DOHH2 (cell line): ENCODE results near the gene RALGPS2.

Experiments
- H3F3A ChIP-seq: fragments of 200-600 bp; sonication (generic), shearing (Covaris generic); 2 replicates; pipeline ENCODE4 v1.6.0; 2016; ENCODE audit warnings: antibody characterized with exemption, mild to moderate bottlenecking; ENCODE audit not compliant: control insufficient read depth, insufficient read depth
- H3K27ac ChIP-seq: fragments of 200-600 bp; sonication (generic); 2 replicates; pipeline ENCODE4 v1.5.1; 2014; ENCODE audit warnings: low read depth, mild to moderate bottlenecking, low read length, moderate library complexity
- H3K27me3 ChIP-seq: fragments of 200-600 bp; sonication (generic); 2 replicates; pipeline ENCODE4 v1.6.1; 2014; ENCODE audit warnings: mild to moderate bottlenecking, low read length, mixed read lengths; ENCODE audit not compliant: control insufficient read depth
- H3K36me3 ChIP-seq: fragments of 200-600 bp; sonication (generic); 2 replicates; pipeline ENCODE4 v1.6.1; 2014; ENCODE audit warnings: mild to moderate bottlenecking, low read length, moderate library complexity, mixed read lengths; ENCODE audit not compliant: control insufficient read depth
- H3K4me1 ChIP-seq: fragments of 200-600 bp; sonication (generic); 2 replicates; pipeline ENCODE4 v1.6.1; 2014; ENCODE audit warnings: mild to moderate bottlenecking, low read length, mixed read lengths; ENCODE audit not compliant: control insufficient read depth
- H3K4me2 ChIP-seq: fragments of 200-600 bp; sonication (generic); 2 replicates; pipeline ENCODE4 v1.6.0; 2014; ENCODE audit warnings: mild to moderate bottlenecking, low read length, moderate library complexity
- H3K4me3 ChIP-seq: fragments of 200-600 bp; sonication (generic); 2 replicates; pipeline ENCODE4 v1.5.1; 2014; ENCODE audit warnings: mild to moderate bottlenecking, low read length, mixed read lengths
- H3K79me2 ChIP-seq: fragments of 200-600 bp; sonication (generic); 2 replicates; pipeline ENCODE4 v1.6.1; 2014; ENCODE audit warnings: mild to moderate bottlenecking, low read length, mixed read lengths; ENCODE audit not compliant: control insufficient read depth
- H3K9me2 ChIP-seq: fragments of 200-600 bp; sonication (generic); replicated peaks from 2 replicates; pipeline ENCODE4 v1.6.1; 2014; ENCODE audit warnings: mild to moderate bottlenecking, low read length, mixed read lengths; ENCODE audit not compliant: control insufficient read depth
- H3K9me3 ChIP-seq: fragments of 200-600 bp; sonication (generic); 2 replicates; pipeline ENCODE4 v1.6.1; 2014; ENCODE audit warnings: antibody characterized with exemption, low read length, mixed read lengths; ENCODE audit not compliant: control insufficient read depth, insufficient read depth
- H4K20me1 ChIP-seq: fragments of 200-600 bp; sonication (generic); 2 replicates; pipeline ENCODE4 v1.6.0; 2014; ENCODE audit warnings: low read depth, mild to moderate bottlenecking, antibody characterized with exemption, low read length, moderate library complexity; ENCODE audit not compliant: control insufficient read depth, insufficient read depth
- EZH2phosphoT487 ChIP-seq: fragments of 200-600 bp; sonication (generic); IDR thresholded peaks from 2 replicates; pipeline ENCODE4 v1.6.1; 2017; ENCODE audit warnings: borderline replicate concordance, mild to moderate bottlenecking, antibody characterized with exemption, low read length, moderate library complexity, mixed read lengths
- TF ChIP-seq, protein P1 (sequence below): fragments of 200-600 bp; sonication (generic); IDR thresholded peaks from one replicate; pipeline ENCODE4 v1.5.1; 2014; ENCODE audit warnings: antibody characterized with exemption, mild to moderate bottlenecking, low read depth, low read length; ENCODE audit not compliant: poor library complexity, severe bottlenecking

RALGPS2 gene

GRCh38 chr1:178941849-178942248, 216.8 kb downstream of the RALGPS2 start:
- H4K20me1 ChIP-seq = no peaks in the 10 kb centered on the region
- no peak overlapping the region for H3K4me3 ChIP-seq
- H3K9me2 ChIP-seq = no peaks in the 10 kb centered on the region
- no peak overlapping the region for H3K27ac ChIP-seq
- H3K4me1 ChIP-seq = peaks cover 5% of the 10 kb centered on the region
- TF ChIP-seq, protein P1, sequence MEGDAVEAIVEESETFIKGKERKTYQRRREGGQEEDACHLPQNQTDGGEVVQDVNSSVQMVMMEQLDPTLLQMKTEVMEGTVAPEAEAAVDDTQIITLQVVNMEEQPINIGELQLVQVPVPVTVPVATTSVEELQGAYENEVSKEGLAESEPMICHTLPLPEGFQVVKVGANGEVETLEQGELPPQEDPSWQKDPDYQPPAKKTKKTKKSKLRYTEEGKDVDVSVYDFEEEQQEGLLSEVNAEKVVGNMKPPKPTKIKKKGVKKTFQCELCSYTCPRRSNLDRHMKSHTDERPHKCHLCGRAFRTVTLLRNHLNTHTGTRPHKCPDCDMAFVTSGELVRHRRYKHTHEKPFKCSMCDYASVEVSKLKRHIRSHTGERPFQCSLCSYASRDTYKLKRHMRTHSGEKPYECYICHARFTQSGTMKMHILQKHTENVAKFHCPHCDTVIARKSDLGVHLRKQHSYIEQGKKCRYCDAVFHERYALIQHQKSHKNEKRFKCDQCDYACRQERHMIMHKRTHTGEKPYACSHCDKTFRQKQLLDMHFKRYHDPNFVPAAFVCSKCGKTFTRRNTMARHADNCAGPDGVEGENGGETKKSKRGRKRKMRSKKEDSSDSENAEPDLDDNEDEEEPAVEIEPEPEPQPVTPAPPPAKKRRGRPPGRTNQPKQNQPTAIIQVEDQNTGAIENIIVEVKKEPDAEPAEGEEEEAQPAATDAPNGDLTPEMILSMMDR = no peak
- no peak for TF ChIP-seq EZH2phosphoT487
- no peaks in the 10 kb centered on the region for H3F3A ChIP-seq
- no peaks in the 10 kb centered on the region for H3K36me3 ChIP-seq
- H3K79me2 ChIP-seq = no peaks in the 10 kb centered on the region
- no peaks in the 10 kb centered on the region for H3K27me3 ChIP-seq
- H3K4me2 ChIP-seq = no peak overlapping the region
- H3K9me3 ChIP-seq = no peaks in the 10 kb centered on the region

DNA sequence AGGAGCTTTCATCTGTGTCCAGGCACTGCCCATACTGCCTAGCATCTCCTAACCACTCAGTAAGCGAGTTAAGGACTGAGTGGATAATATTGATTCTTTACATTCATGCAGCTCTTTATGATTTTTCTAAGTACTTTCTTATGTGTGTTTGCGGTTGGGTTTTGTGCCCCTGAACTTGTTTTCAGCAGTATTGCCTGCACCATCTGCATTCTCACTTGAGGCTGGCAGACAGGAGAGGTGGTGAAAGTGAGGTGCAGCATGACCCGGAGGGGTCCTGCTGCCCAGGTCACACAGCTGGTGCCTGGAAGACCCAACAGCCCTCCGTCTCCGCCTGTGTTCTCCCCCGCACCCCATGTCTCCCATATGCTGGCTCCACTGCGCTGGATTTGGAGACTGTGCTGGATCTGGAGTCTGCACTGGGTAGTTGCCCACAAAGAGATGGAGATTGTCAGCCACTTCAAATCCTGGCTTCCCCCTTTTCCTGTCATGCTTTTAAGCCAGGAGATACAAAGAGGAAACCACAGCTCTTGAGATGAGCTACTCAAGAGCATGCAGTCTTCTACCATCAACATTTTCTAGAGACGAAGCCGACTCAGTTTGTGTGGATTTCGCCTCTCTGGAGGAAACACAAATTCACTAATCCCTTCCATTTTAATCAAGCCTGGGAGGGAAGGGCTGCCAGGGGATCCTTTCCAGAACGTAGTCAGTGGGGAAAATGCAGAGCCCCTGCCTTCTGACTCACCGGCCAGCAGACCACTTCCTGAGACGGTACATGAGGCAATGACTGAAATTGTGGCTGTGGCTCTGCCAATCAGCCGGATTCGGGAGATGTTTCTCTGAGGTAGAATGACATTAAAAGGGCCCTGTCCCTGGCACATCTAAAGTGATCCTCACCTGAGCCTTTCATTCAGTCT, 217.5 kb downstream of the RALGPS2 start:
- H3K4me2 ChIP-seq = no peak overlapping the region
- H3K27ac ChIP-seq = no peak overlapping the region
- no peaks in the 10 kb centered on the region for H3K79me2 ChIP-seq
- H3K27me3 ChIP-seq = no peaks in the 10 kb centered on the region
- H3K9me2 ChIP-seq = no peaks in the 10 kb centered on the region
- no peaks in the 10 kb centered on the region for H3K9me3 ChIP-seq
- no peak overlapping the region for H3K4me3 ChIP-seq
- no peaks in the 10 kb centered on the region for H3F3A ChIP-seq
- H3K4me1 ChIP-seq = peaks cover 5% of the 10 kb centered on the region
- no peaks in the 10 kb centered on the region for H3K36me3 ChIP-seq
- no peak for TF ChIP-seq EZH2phosphoT487
- TF ChIP-seq, protein P1 = no peak
- H4K20me1 ChIP-seq = no peaks in the 10 kb centered on the region

GRCh38 chr1:178944729-178945128, 219.7 kb downstream of the RALGPS2 start:
- H3K79me2 ChIP-seq = no peaks in the 10 kb centered on the region
- no peak overlapping the region for H3K4me2 ChIP-seq
- H3K36me3 ChIP-seq = no peaks in the 10 kb centered on the region
- H3K27me3 ChIP-seq = peaks cover 10% of the 10 kb centered on the region
- H3F3A ChIP-seq = no peaks in the 10 kb centered on the region
- TF ChIP-seq EZH2phosphoT487 = no peak
- H3K4me3 ChIP-seq = no peak overlapping the region
- no peak overlapping the region for H3K27ac ChIP-seq
- H3K9me3 ChIP-seq = no peaks in the 10 kb centered on the region
- H4K20me1 ChIP-seq = no peaks in the 10 kb centered on the region
- H3K4me1 ChIP-seq = peaks cover 5% of the 10 kb centered on the region
- H3K9me2 ChIP-seq = no peaks in the 10 kb centered on the region

- Histone ChIP-seq H3K4me2 (no peak overlapping the region), H3K9me3 (no peaks in the 10 kb centered on the region), H3F3A (no peaks in the 10 kb centered on the region), H3K27me3 (peaks cover 10% of the 10 kb centered on the region), H3K79me2 (no peaks in the 10 kb centered on the region), H3K4me3 (no peak overlapping the region), H3K4me1 (peaks cover 5% of the 10 kb centered on the region), H3K36me3 (no peaks in the 10 kb centered on the region), H3K9me2 (no peaks in the 10 kb centered on the region), H4K20me1 (no peaks in the 10 kb centered on the region), H3K27ac (no peak overlapping the region)
- no peak for TF ChIP-seq EZH2phosphoT487
- TF ChIP-seq, protein P1 = no peak
These were observed 220.8 kb downstream of the RALGPS2 start for GRCh38 chr1:178945763-178946266.
